Mesothelial cell of epicardium (in vitro differentiated cells): ENCODE measurements around the gene CHCHD3. TPM values are rescaled to one million over a fixed set of nuclear protein-coding genes. Genes with fewer than 3 reads are reported as not detected.

Experiments used
- DNase-seq, 2 experiments: peaks; one replicate each; pipeline ENCODE4 v3.0.0; 2021; ENCODE audit warnings: low spot score in 2 of 2; ENCODE audit not compliant: unreplicated experiment in 2 of 2
- H3K27ac Mint-ChIP-seq: 2 replicates; pipeline ENCODE4 v1.8.0; 2021; ENCODE audit warnings: mixed read lengths
- H3K27me3 Mint-ChIP-seq: 2 replicates; pipeline ENCODE4 v1.8.0; 2021; ENCODE audit warnings: low read depth, mixed read lengths
- H3K36me3 Mint-ChIP-seq: 2 replicates; pipeline ENCODE4 v1.8.0; 2021; ENCODE audit warnings: mixed read lengths
- H3K4me1 Mint-ChIP-seq: 2 replicates; pipeline ENCODE4 v1.8.0; 2021; ENCODE audit warnings: mixed read lengths
- H3K4me3 Mint-ChIP-seq: 2 replicates; pipeline ENCODE4 v1.8.0; 2021; ENCODE audit warnings: mild to moderate bottlenecking, moderate library complexity, mixed read lengths
- H3K9me3 Mint-ChIP-seq: 2 replicates; pipeline ENCODE4 v1.8.0; 2021; ENCODE audit warnings: mixed read lengths
- total RNA-seq: library from RNA; stranded (reverse); gene quantifications from 3 replicates; pipeline ENCODE4 v1.2.1, GENCODE V29; 2021
- TF ChIP-seq, protein P1 (sequence below): fragments of 200-600 bp; sonication (generic); IDR thresholded peaks from one replicate; pipeline ENCODE4 v1.5.0; 2021; ENCODE audit warnings: antibody characterized with exemption; ENCODE audit not compliant: unreplicated experiment

Gene CHCHD3
- total RNA-seq, 1 donor from 2014 or later, result 54.3 TPM

DNA sequence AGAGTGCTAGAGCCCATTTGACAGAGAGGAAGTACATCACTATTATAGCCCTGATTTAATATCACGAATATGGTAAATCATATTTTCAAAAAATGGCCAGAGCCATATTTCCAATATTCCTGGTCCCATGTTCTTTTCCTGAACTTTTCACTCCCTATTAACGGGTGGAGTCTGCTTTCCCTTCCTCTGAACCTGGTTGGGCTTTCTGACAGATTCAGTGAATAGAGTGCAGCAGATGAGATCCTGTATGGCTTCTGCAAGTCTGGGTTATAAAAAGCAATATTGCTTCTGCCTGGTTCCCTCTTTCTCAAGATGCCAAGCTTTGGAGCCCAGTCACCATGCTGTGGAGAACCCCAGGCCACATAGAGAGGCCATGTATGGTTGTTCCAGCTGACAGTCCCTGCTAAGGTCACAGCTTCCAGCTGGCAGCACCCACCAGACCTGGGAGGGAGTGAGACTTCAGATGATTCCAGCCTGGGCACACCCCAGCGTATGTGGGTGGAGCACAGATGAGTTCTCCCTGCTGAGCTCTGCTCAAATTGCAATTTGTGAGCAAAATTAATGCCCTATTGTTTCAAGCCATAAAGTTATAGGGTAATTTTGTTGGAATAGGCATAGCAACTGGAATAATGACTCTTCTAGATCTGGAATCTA, 17.9 kb upstream of the CHCHD3 start:
- no peak overlapping the region for H3K27ac Mint-ChIP-seq
- no peak overlapping the region for H3K4me3 Mint-ChIP-seq
- H3K27me3 Mint-ChIP-seq, result peaks cover 30% of the 10 kb centered on the region
- TF ChIP-seq, protein P1, sequence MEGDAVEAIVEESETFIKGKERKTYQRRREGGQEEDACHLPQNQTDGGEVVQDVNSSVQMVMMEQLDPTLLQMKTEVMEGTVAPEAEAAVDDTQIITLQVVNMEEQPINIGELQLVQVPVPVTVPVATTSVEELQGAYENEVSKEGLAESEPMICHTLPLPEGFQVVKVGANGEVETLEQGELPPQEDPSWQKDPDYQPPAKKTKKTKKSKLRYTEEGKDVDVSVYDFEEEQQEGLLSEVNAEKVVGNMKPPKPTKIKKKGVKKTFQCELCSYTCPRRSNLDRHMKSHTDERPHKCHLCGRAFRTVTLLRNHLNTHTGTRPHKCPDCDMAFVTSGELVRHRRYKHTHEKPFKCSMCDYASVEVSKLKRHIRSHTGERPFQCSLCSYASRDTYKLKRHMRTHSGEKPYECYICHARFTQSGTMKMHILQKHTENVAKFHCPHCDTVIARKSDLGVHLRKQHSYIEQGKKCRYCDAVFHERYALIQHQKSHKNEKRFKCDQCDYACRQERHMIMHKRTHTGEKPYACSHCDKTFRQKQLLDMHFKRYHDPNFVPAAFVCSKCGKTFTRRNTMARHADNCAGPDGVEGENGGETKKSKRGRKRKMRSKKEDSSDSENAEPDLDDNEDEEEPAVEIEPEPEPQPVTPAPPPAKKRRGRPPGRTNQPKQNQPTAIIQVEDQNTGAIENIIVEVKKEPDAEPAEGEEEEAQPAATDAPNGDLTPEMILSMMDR, result no peak
- no peak for DNase-seq
- no peaks in the 10 kb centered on the region for H3K9me3 Mint-ChIP-seq
- no peaks in the 10 kb centered on the region for H3K4me1 Mint-ChIP-seq
- H3K36me3 Mint-ChIP-seq, result no peaks in the 10 kb centered on the region

DNA sequence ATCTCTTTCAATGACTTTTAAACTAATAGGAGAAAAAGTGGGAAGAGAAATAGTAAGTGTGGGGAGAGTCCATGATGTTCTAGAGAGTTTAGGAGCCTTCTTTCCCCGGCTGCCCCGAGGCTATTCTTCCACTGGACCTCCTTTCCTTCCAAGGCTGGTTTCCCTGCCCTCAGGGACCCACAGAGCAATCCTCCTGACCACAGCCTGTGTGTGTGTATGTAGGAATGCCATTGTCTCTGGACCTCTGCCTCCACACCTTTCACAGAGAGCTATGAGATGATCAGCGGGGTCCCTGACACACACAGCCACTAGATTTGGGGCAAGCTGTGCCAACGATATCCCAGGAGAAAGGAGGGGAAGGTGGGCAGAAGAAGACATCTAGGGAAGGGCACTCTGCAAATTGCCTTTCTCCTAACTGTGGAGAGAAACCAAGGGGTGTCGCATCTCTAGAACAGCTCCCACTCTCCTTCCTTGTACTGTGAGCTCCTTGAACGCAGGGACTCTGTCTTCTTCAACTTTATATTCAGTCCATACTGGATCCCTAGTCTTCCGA, 13.3 kb upstream of the CHCHD3 start:
- DNase-seq, result no peak
- TF ChIP-seq, protein P1, result no peak
- H3K9me3 Mint-ChIP-seq, result no peaks in the 10 kb centered on the region
- no peak overlapping the region for H3K4me3 Mint-ChIP-seq
- H3K27ac Mint-ChIP-seq, result no peak overlapping the region
- H3K27me3 Mint-ChIP-seq, result peaks cover 9% of the 10 kb centered on the region
- no peaks in the 10 kb centered on the region for H3K36me3 Mint-ChIP-seq
- no peaks in the 10 kb centered on the region for H3K4me1 Mint-ChIP-seq

DNA sequence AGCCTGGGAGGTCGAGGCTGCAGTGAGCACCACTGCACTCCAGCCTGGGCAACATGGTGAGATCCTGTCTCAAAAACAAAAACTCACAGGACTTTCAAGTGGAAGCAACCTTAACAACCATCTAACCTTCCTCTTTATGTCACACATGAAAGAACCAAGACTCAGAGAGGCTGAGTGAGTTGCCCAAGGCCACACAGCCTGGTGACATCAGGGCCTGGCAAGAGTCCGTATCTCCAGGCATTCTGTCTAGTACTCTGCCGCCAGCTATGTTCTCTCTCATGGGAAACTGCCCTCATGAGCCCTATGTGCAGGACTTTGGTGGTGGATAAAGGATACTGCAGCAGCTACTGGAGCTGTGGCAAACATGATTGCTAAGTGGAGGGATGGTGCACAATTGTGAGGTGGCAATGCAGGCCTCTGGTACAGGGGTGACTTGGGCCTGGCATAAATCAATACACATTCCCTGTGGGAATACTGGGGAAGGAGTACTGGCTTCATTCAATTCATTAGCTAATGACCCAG, 10.1 kb upstream of the CHCHD3 start:
- no peak overlapping the region for H3K27ac Mint-ChIP-seq
- no peaks in the 10 kb centered on the region for H3K9me3 Mint-ChIP-seq
- peaks cover 2% of the 10 kb centered on the region for H3K27me3 Mint-ChIP-seq
- H3K4me1 Mint-ChIP-seq, result no peaks in the 10 kb centered on the region
- no peak overlapping the region for H3K4me3 Mint-ChIP-seq
- TF ChIP-seq, protein P1, result no peak
- H3K36me3 Mint-ChIP-seq, result no peaks in the 10 kb centered on the region
- DNase-seq, result no peak

DNA sequence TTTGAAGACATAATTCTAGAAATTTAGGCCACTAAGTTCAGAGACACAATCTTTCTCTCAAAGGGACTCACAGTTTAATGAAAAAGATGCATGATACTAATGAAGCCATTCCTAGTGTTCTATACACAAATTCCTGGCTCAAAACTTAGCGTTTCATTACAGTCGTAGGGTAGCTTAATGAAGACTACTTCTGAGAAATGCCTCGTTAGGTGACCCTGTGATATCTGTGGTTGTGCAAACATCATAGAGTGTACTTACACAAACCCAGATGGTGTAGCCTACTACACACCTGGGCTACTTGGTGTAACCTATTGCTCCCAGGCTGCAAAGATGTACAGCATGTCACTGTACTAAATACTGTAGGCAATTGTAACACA, 488 bp upstream of the CHCHD3 start:
- H3K4me3 Mint-ChIP-seq, result peak overlapping the region; percentile 94
- peak overlapping the region; percentile 96 for H3K27ac Mint-ChIP-seq

DNA sequence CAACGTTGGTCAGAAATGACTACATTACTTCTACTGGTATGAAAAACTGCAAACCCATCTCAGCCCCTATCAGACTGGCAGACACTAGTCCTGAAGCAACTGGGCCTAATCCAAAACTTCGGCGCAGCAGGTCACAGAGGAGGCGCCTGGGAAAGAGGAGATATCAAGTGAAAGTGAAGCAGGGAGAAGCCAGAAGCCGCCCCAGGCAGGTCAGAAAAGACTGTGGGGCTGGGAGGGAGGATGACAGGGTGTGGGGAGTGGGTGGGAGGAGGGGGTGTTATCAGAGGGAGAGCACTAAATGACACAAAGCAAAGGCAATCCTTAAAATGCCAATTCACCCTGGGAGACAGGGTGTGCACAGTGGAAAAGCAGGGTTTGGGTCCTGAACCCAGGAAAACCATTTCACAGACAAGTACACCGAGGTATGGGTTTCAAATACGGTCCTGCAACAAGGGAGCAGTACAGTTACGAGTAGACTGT, 731 bp downstream of the CHCHD3 start:
- TF ChIP-seq, protein P1, result no peak
- Mint-ChIP-seq H3K27me3 (no peaks in the 10 kb centered on the region), H3K4me1 (peaks cover 31% of the 10 kb centered on the region), H3K4me3 (peak overlapping the region; percentile 94), H3K27ac (peak overlapping the region; percentile 96), H3K9me3 (no peaks in the 10 kb centered on the region), H3K36me3 (no peaks in the 10 kb centered on the region)
- no peak for DNase-seq

More for the DNA sequence above, 488 bp upstream of the CHCHD3 start:
- Mint-ChIP-seq H3K27me3 (peaks cover 6% of the 10 kb centered on the region), H3K9me3 (no peaks in the 10 kb centered on the region), H3K4me1 (peaks cover 21% of the 10 kb centered on the region), H3K36me3 (no peaks in the 10 kb centered on the region)
- TF ChIP-seq, protein P1, result no peak
- DNase-seq, result no peak
